ENCODE measurements around the gene IL18R1. TPM values are rescaled to one million over a fixed set of nuclear protein-coding genes. Genes with fewer than 3 reads are reported as not detected.

IL18R1 gene
- total and polyA plus RNA-seq, 2 experiments from 2014 or later: 19.7 to 25.5 TPM

DNA sequence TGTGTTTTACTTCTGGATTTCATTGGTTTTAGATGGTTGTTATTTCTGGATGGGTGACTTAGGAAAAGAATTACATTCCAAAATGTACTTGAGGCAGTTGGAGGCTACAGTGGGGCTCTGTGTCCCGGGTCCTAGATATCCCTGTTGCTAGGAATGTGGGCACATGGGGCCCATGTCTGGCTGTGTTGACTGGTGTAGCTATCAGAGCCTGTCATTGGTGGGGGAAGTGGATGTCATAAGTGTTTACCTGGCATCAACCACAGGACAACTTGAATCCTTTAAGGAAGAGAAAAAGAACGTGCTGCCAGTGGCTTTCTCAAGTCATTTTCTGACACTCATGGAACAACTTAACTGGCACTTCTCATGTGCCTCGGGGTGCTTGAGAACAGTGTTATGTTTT lies 30.4 kb downstream of the IL18R1 start:
- no peak for DNase-seq (ENCODE audit: low spot score)
- Histone ChIP-seq H3K36me3 (replicated peaks; ENCODE audit: insufficient read depth, low read depth) (no peaks in the 10 kb centered on the region), H4K20me1 (ENCODE audit: insufficient read depth, poor library complexity, severe bottlenecking) (no peaks in the 10 kb centered on the region), H3K4me3 (no peak overlapping the region), H3K4me2 (no peak overlapping the region), H3K27ac (no peak overlapping the region), H3K9me3 (ENCODE audit: low read depth) (no peaks in the 10 kb centered on the region), H3K27me3 (no peaks in the 10 kb centered on the region), H3K4me1 (ENCODE audit: insufficient read depth) (no peaks in the 10 kb centered on the region), H2AFZ (no peak overlapping the region), H3K9me2 (replicated peaks; ENCODE audit: insufficient read depth) (no peaks in the 10 kb centered on the region), H3K79me2 (no peaks in the 10 kb centered on the region)
- 88% methylated on average over 3 of the region's 3 CpGs for WGBS (ENCODE audit: low lambda C conversion rate, missing lambda C conversion rate)
- TF ChIP-seq, protein P1, sequence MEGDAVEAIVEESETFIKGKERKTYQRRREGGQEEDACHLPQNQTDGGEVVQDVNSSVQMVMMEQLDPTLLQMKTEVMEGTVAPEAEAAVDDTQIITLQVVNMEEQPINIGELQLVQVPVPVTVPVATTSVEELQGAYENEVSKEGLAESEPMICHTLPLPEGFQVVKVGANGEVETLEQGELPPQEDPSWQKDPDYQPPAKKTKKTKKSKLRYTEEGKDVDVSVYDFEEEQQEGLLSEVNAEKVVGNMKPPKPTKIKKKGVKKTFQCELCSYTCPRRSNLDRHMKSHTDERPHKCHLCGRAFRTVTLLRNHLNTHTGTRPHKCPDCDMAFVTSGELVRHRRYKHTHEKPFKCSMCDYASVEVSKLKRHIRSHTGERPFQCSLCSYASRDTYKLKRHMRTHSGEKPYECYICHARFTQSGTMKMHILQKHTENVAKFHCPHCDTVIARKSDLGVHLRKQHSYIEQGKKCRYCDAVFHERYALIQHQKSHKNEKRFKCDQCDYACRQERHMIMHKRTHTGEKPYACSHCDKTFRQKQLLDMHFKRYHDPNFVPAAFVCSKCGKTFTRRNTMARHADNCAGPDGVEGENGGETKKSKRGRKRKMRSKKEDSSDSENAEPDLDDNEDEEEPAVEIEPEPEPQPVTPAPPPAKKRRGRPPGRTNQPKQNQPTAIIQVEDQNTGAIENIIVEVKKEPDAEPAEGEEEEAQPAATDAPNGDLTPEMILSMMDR (IDR thresholded peaks at IDR 0.05; ENCODE audit: poor library complexity): no peak
- no peak for TF ChIP-seq EZH2 (IDR thresholded peaks at IDR 0.05; ENCODE audit: borderline replicate concordance)
- TF ChIP-seq EZH2phosphoT487 (IDR thresholded peaks at IDR 0.05; ENCODE audit: low read depth, severe bottlenecking, unreplicated experiment): no peak

DNA sequence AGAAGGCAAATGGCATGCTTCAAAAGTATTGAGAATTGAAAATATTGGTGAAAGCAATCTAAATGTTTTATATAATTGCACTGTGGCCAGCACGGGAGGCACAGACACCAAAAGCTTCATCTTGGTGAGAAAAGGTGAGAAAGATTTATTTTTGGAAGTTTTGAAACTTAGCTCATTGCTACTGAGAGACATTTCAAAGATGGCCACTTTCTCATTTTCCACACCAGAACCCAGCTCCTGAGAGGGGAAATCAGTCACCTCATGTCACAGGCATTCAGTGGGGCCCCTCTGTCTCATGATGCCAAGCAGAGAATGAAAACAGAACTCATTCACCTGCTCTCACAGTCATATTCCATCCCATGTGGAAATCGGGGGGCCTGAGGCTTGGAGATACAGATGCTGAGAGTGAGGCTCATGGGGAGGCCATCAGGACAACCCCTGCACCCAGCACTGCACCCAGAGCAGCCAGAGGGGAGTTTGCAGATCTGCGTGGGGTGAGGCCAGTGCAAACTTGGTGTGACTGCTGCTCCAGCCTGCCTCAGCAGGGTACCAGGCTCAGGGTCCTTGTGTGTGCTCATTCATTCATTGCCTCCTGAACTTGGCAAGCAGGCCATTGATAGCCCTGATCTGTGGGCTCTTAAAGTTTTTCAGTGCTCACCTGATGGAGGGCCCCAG lies 31.4 kb downstream of the IL18R1 start:
- H3K9me3 ChIP-seq (ENCODE audit: low read depth): no peaks in the 10 kb centered on the region
- no peak overlapping the region for H3K27ac ChIP-seq
- no peaks in the 10 kb centered on the region for H3K4me1 ChIP-seq (ENCODE audit: insufficient read depth)
- no peaks in the 10 kb centered on the region for H3K79me2 ChIP-seq
- H3K36me3 ChIP-seq (replicated peaks; ENCODE audit: insufficient read depth, low read depth): no peaks in the 10 kb centered on the region
- H3K4me2 ChIP-seq: no peak overlapping the region
- H4K20me1 ChIP-seq (ENCODE audit: insufficient read depth, poor library complexity, severe bottlenecking): no peaks in the 10 kb centered on the region
- H2AFZ ChIP-seq: no peak overlapping the region
- no peak for DNase-seq (ENCODE audit: low spot score)
- H3K9me2 ChIP-seq (replicated peaks; ENCODE audit: insufficient read depth): no peaks in the 10 kb centered on the region
- TF ChIP-seq, protein P1 (IDR thresholded peaks at IDR 0.05; ENCODE audit: poor library complexity): no peak
- no peak for TF ChIP-seq EZH2 (IDR thresholded peaks at IDR 0.05; ENCODE audit: borderline replicate concordance)
- no peak for TF ChIP-seq EZH2phosphoT487 (IDR thresholded peaks at IDR 0.05; ENCODE audit: low read depth, severe bottlenecking, unreplicated experiment)
- H3K4me3 ChIP-seq: no peak overlapping the region
- WGBS (ENCODE audit: low lambda C conversion rate, missing lambda C conversion rate): 87% methylated on average over 3 of the region's 3 CpGs
- no peaks in the 10 kb centered on the region for H3K27me3 ChIP-seq

DNA sequence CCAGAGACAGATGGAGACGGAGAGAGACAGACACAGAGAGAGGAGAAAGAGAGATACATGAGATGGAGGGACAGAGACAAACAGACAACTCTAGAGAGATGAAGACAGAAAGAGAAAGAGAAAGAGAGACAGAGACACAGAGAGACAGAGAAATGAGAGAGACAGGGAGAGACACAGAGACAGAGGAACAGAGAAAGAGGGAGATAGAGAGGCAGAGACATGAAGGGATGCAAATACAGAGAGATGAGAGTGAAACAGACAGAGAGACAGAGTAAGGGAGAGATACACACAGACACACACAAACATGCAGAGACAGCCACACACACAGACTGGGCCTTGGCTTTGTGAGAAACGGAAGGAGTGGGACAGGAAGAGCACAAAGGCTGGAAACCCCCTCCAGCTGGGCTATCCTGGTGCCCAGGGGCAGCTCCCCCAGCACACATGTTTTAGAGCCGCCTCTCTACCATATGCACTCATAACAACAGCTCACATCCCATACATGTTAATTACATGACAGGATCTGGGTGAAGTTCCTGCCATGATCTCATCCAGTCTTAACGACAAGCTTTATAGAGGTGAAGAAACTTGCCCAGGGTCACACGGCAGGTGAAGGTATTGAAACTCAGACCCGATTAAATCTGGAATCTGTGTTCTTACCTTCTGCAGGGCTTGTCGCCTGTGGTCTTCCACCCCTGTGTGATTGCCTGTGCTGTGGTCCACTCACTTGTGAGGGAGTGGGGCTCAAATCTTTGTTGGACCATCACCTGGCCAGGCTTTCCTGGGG lies 32.4 kb downstream of the IL18R1 start:
- Histone ChIP-seq H4K20me1 (ENCODE audit: insufficient read depth, poor library complexity, severe bottlenecking) (no peaks in the 10 kb centered on the region), H2AFZ (no peak overlapping the region), H3K36me3 (replicated peaks; ENCODE audit: insufficient read depth, low read depth) (no peaks in the 10 kb centered on the region), H3K79me2 (no peaks in the 10 kb centered on the region), H3K4me3 (no peak overlapping the region), H3K4me2 (no peak overlapping the region), H3K4me1 (ENCODE audit: insufficient read depth) (no peaks in the 10 kb centered on the region), H3K9me2 (replicated peaks; ENCODE audit: insufficient read depth) (no peaks in the 10 kb centered on the region), H3K9me3 (ENCODE audit: low read depth) (no peaks in the 10 kb centered on the region), H3K27me3 (no peaks in the 10 kb centered on the region), H3K27ac (no peak overlapping the region)
- no peak for DNase-seq (ENCODE audit: low spot score)
- TF ChIP-seq, protein P1 (IDR thresholded peaks at IDR 0.05; ENCODE audit: poor library complexity): no peak
- TF ChIP-seq EZH2phosphoT487 (IDR thresholded peaks at IDR 0.05; ENCODE audit: low read depth, severe bottlenecking, unreplicated experiment): no peak
- TF ChIP-seq EZH2 (IDR thresholded peaks at IDR 0.05; ENCODE audit: borderline replicate concordance): no peak
- WGBS (ENCODE audit: low lambda C conversion rate, missing lambda C conversion rate): 89% methylated on average over 7 of the region's 7 CpGs

Data from hepatocyte (in vitro differentiated cells).